ENCODE data around the gene SLC30A4. TPM values are rescaled to one million over a fixed set of nuclear protein-coding genes. Genes with fewer than 3 reads are reported as not detected.
A peak's percentile ranks its signal among the peaks of the same experiment; 100 is the strongest.

Gene SLC30A4
- total and polyA plus RNA-seq, 2 donors (not counting 1 experiment from before 2014, with no cell fraction given) = 6.7 to 9.1 TPM

- Histone ChIP-seq H3K36me3 (replicated peaks in 1 of 2; ENCODE audit: control extremely low read depth in 1 of 2, control insufficient read depth in 1 of 2, extremely low read depth in 1 of 2, insufficient read depth in 2 of 2, low read length in 1 of 2) (no peaks in the 10 kb centered on the region), H4K20me1 (ENCODE audit: control insufficient read depth, insufficient read depth, low read length, poor library complexity, severe bottlenecking) (no peaks in the 10 kb centered on the region), H3K4me3 (ENCODE audit: control extremely low read depth in 1 of 5, extremely low read depth in 1 of 5, insufficient read depth in 1 of 5, low read depth in 2 of 5, low read length in 4 of 5) (peak overlapping the region; percentile 29 to 74 (median 49)), H2AFZ (ENCODE audit: insufficient read depth, low read depth, low read length, poor library complexity, severe bottlenecking) (peak overlapping the region; percentile 15), H3K27me3 (replicated peaks in 1 of 4; ENCODE audit: control extremely low read depth in 1 of 4, control insufficient read depth in 3 of 4, insufficient read depth in 4 of 4, low read length in 3 of 4) (no peaks in the 10 kb centered on the region), H3K4me2 (replicated peaks; ENCODE audit: low read depth, low read length, poor library complexity, severe bottlenecking) (peak overlapping the region; percentile 76), H3K9me3 (ENCODE audit: control extremely low read depth in 1 of 3, control insufficient read depth in 2 of 3, insufficient read depth in 1 of 3, low read length in 2 of 3) (peaks cover 0 to 10% (median 0%) of the 10 kb centered on the region in 3 donors), H3K4me1 (ENCODE audit: control insufficient read depth in 2 of 2, insufficient read depth in 2 of 2, low read length in 2 of 2) (peaks cover 34 to 37% of the 10 kb centered on the region in 2 donors), H3K27ac (ENCODE audit: low read length in 2 of 2) (peak overlapping the region; percentile 52 to 62), H3K79me2 (ENCODE audit: control insufficient read depth, insufficient read depth, low read length) (no peaks in the 10 kb centered on the region), H3K9ac (ENCODE audit: low read length) (peak overlapping the region; percentile 43)
- WGBS (ENCODE audit: insufficient coverage) = 0% methylated on average over 5 of the region's 17 CpGs
- DNase-seq = peak; percentile 92
- no peaks in the 10 kb centered on the region for H3K9me3 Mint-ChIP-seq (ENCODE audit: insufficient read depth)
- ChIA-PET CTCF (interaction anchor here (0.6 to 8.1 kb wide), 49 partner anchors 9 to 434 kb away, joined by 3 to 187 read pairs (median 5); partner anchors contain the start of genes BLOC1S6 and SQOR), POLR2A (interaction anchor here (1.5 kb wide), 1 partner anchor 156 kb away, joined by 3 read pairs; no protein-coding TSS in a partner anchor)
- intact Hi-C loops (cut with micrococcal nuclease) = loop anchor here (1.0 to 5.0 kb wide), 11 partner anchors 28 to 339 kb away; partner anchors contain the start of gene SLC30A4
- peaks cover 42% of the 10 kb centered on the region for H3K4me1 Mint-ChIP-seq
- TF ChIP-seq EZH2 (IDR thresholded peaks at IDR 0.05; ENCODE audit: borderline replicate concordance, insufficient read depth, low read depth, low read length, poor library complexity, severe bottlenecking) (no peak), CTCF (IDR thresholded peaks at IDR 0.05) (peak; percentile 94)
- no peaks in the 10 kb centered on the region for H3K27me3 Mint-ChIP-seq
- H3K4me3 Mint-ChIP-seq = peak overlapping the region; percentile 84
- ATAC-seq (ENCODE audit: low read depth) = peak; percentile 73
- H3K27ac Mint-ChIP-seq = peak overlapping the region; percentile 72
Measured at GRCh38 chr15:45457641-45458539, 64.7 kb downstream of the SLC30A4 start.

All from B cell (primary cell).